MCF 10A (cell line): ENCODE measurements around the gene TXNRD1. TPM values are rescaled to one million over a fixed set of nuclear protein-coding genes. Genes with fewer than 3 reads are reported as not detected.

Experiments
- BruUV-seq: library from RNA; stranded (reverse); fragments of 400-500 nt; replicated peaks from 2 replicates; lab custom pipeline; 2021; lab: Mats Ljungman, UMichigan
- CTCF ChIA-PET: fragments of 300-600 bp; sonication (Branson Sonifier 250); formaldehyde crosslinking; extraction: SDS; loops from one replicate; lab custom pipeline; 2021; ENCODE audit warnings: antibody characterized with exemption, inconsistent platforms; lab: Yijun Ruan, JAX
- POLR2A ChIA-PET: fragments of 300-600, 350-650 bp; sonication (Branson Sonifier 250); formaldehyde crosslinking; extraction: SDS; loops from one replicate; lab custom pipeline; 2020; ENCODE audit warnings: antibody characterized with exemption, inconsistent platforms; lab: Yijun Ruan, JAX
- DNase-seq: peaks from one replicate; pipeline ENCODE4 v3.0.0-alpha.2; 2018; ENCODE audit not compliant: unreplicated experiment
- H3K27ac Mint-ChIP-seq: one replicate; pipeline ENCODE4 v1.8.0; 2022; ENCODE audit warnings: mild to moderate bottlenecking, low read depth, mixed read lengths; ENCODE audit not compliant: unreplicated experiment
- H3K27me3 Mint-ChIP-seq: one replicate; pipeline ENCODE4 v1.8.0; 2022; ENCODE audit warnings: mixed read lengths; ENCODE audit not compliant: insufficient read depth, unreplicated experiment
- H3K36me3 Mint-ChIP-seq: one replicate; pipeline ENCODE4 v1.8.0; 2022; ENCODE audit warnings: mild to moderate bottlenecking, moderate library complexity, mixed read lengths; ENCODE audit not compliant: insufficient read depth, unreplicated experiment
- H3K4me1 Mint-ChIP-seq: one replicate; pipeline ENCODE4 v1.8.0; 2022; ENCODE audit warnings: mixed read lengths; ENCODE audit not compliant: insufficient read depth, unreplicated experiment
- H3K4me3 Mint-ChIP-seq: one replicate; pipeline ENCODE4 v1.8.0; 2022; ENCODE audit warnings: mild to moderate bottlenecking, moderate library complexity, mixed read lengths; ENCODE audit not compliant: unreplicated experiment
- H3K9me3 Mint-ChIP-seq: one replicate; pipeline ENCODE4 v1.8.0; 2022; ENCODE audit warnings: mixed read lengths; ENCODE audit not compliant: unreplicated experiment
- intact Hi-C: fragments of 100-400 bp; cut with micrococcal nuclease; formaldehyde crosslinking; loops from 2 replicates; pipeline ENCODE4 v1.14.1; 2022
- total RNA-seq: library from RNA; stranded (reverse); gene quantifications from 2 replicates; pipeline ENCODE4 v1.2.3, GENCODE V29; 2022
- TF ChIP-seq, protein P1 (sequence below): fragments of 200-600 bp; IDR thresholded peaks from one replicate; pipeline ENCODE4 v1.8.0; 2022; ENCODE audit warnings: antibody characterized with exemption, mild to moderate bottlenecking; ENCODE audit not compliant: unreplicated experiment

The TXNRD1 gene
- total RNA-seq, 1 experiment from 2014 or later = 64.0 TPM

DNA sequence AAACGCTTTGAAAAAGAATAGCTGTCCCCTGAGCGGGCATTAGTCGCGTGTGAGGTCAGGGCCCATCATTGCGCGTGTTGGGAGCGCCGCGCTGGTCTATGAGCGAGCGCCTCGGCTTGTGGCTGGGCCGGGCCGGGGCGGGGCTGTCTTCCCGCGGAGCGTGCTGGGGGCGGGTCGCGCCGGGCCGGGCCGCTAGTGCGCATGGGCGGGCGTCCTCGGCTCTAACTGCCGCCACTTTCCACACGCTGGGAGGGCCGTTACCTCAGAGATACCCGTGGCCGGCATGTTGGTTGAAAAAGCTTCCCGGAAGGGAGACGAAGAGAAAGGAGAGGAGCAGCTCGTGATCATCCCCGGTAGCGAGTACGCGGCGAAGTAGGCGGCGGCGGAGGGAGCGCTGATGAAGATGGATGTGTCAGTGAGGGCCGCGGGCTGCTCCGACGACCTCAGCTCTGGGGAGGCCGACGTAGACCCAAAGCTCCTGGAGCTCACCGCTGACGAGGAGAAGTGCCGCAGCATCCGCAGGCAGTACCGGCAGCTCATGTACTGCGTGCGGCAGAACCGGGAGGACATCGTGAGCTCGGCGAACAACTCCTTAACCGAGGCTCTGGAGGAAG lies 88.1 kb downstream of the TXNRD1 start, which contains the start of gene EID3:
Gene EID3, plus strand, starts transcription at position 202 of the 614 bp plus-strand sequence. Its CDS starts 196 bp downstream, at position 398.
- Mint-ChIP-seq H3K4me1 (peaks cover 32% of the 10 kb centered on the region), H3K36me3 (peaks cover 59% of the 10 kb centered on the region), H3K9me3 (no peaks in the 10 kb centered on the region), H3K4me3 (no peak within 1 kb of the TSS), H3K27ac (no peak within 1 kb of the TSS), H3K27me3 (no peaks in the 10 kb centered on the region)
- TF ChIP-seq, protein P1, sequence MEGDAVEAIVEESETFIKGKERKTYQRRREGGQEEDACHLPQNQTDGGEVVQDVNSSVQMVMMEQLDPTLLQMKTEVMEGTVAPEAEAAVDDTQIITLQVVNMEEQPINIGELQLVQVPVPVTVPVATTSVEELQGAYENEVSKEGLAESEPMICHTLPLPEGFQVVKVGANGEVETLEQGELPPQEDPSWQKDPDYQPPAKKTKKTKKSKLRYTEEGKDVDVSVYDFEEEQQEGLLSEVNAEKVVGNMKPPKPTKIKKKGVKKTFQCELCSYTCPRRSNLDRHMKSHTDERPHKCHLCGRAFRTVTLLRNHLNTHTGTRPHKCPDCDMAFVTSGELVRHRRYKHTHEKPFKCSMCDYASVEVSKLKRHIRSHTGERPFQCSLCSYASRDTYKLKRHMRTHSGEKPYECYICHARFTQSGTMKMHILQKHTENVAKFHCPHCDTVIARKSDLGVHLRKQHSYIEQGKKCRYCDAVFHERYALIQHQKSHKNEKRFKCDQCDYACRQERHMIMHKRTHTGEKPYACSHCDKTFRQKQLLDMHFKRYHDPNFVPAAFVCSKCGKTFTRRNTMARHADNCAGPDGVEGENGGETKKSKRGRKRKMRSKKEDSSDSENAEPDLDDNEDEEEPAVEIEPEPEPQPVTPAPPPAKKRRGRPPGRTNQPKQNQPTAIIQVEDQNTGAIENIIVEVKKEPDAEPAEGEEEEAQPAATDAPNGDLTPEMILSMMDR = no peak
- POLR2A ChIA-PET = interaction anchor here (0.7 to 3.0 kb wide), 5 partner anchors 11 to 133 kb away, joined by 3 to 11 read pairs (median 4); no protein-coding TSS in a partner anchor
- CTCF ChIA-PET = interaction anchor here (0.9 to 1.4 kb wide), 2 partner anchors 125 to 126 kb away, joined by 3 to 5 read pairs; no protein-coding TSS in a partner anchor
- no peak for DNase-seq
- BruUV-seq = no TSS peak
- intact Hi-C loops = no loop called here

DNA sequence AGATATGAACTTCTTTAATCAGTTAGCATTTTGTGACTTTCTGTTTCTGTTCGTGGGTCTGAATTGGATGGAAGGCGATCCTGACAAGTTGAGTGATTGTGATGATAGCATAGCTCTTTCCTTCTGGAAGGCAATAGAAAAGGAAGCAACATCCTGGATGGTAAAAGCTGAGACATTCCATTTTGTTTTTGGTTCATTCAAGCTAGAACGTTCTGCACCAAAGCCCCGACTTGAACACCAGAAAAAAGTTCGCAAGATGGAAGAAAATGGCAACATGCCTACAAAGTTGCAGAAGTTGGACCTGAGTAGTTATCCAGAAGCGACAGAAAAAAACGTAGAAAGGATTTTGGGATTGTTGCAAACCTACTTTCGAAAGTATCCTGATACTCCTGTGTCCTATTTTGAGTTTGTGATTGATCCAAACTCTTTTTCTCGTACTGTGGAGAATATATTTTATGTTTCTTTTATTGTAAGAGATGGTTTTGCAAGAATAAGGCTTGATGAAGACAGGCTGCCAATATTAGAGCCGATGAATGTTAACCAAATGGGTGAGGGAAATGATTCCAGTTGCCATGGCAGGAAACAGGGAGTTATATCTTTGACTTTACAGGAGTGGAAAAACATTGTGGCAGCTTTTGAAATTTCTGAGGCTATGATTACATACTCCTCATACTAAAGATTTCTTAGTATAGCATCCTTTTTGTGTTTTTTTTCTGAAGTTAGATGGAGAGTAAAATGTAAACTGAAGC lies 88.9 kb downstream of the TXNRD1 start:
- intact Hi-C loops = no loop called here
- Mint-ChIP-seq H3K36me3 (peaks cover 58% of the 10 kb centered on the region), H3K27me3 (no peaks in the 10 kb centered on the region), H3K9me3 (no peaks in the 10 kb centered on the region), H3K27ac (no peak overlapping the region), H3K4me1 (peaks cover 32% of the 10 kb centered on the region), H3K4me3 (no peak overlapping the region)
- DNase-seq = no peak
- no TSS peak for BruUV-seq
- TF ChIP-seq, protein P1 = no peak
- ChIA-PET POLR2A (interaction anchor here (1.4 to 3.0 kb wide), 2 partner anchors 15 to 85 kb away, joined by 5 to 11 read pairs; no protein-coding TSS in a partner anchor), CTCF (interaction anchor here (0.9 kb wide), 1 partner anchor 125 kb away, joined by 3 read pairs; no protein-coding TSS in a partner anchor)

DNA sequence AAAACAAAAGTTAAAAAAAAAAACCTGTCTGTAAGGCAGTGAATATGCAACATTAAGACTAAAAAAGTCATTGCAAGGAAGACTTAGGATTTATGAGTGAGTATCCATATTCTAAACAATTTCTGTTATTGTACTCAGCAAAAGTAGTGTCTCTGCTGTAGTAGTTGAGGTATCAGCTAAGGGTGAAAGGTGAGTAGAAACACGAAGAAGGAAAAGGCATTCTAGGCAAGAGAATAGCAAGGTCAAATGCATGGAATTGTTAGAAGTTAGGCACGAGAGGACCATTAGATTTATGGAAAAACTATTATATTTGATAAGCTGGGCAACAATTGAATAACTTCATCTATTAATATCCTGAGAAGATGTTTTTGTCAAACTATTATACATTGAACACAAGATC lies 89.8 kb downstream of the TXNRD1 start:
- no peak overlapping the region for H3K27ac Mint-ChIP-seq
- peaks cover 53% of the 10 kb centered on the region for H3K36me3 Mint-ChIP-seq
- no TSS peak for BruUV-seq
- no peaks in the 10 kb centered on the region for H3K27me3 Mint-ChIP-seq
- peaks cover 26% of the 10 kb centered on the region for H3K4me1 Mint-ChIP-seq
- no peak overlapping the region for H3K4me3 Mint-ChIP-seq
- TF ChIP-seq, protein P1 = no peak
- DNase-seq = no peak
- intact Hi-C loops = no loop called here
- ChIA-PET POLR2A (no interaction called here), CTCF (interaction anchor here (0.6 to 1.6 kb wide), 3 partner anchors 13 to 33 kb away, joined by 3 to 4 read pairs (median 3); no protein-coding TSS in a partner anchor)
- no peaks in the 10 kb centered on the region for H3K9me3 Mint-ChIP-seq

DNA sequence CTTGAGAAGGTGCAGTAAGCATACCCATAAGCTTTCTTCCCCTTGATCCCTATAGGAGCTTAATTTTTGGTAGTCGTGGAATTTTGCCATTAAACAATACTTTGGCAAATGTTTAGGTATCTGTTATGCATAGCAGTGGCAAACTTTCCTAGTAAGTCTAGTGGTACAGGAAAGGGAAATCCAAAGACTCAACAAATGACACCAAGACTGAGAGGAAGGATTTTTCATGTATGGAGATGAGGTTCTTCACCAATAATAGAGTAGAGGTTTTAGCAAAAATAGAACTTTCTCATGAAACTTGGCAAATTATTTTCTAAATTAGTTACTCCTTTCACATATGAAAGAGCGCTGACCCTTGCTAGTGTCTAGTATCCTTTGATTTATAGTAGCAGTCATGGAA lies 90.8 kb downstream of the TXNRD1 start:
- TF ChIP-seq, protein P1 = no peak
- H3K4me3 Mint-ChIP-seq = no peak overlapping the region
- H3K4me1 Mint-ChIP-seq = peaks cover 21% of the 10 kb centered on the region
- ChIA-PET CTCF (interaction anchor here (0.6 to 1.6 kb wide), 4 partner anchors 8 to 347 kb away, joined by 3 read pairs; no protein-coding TSS in a partner anchor), POLR2A (interaction anchor here (0.9 kb wide), 1 partner anchor 86 kb away, joined by 3 read pairs; no protein-coding TSS in a partner anchor)
- no peaks in the 10 kb centered on the region for H3K9me3 Mint-ChIP-seq
- no peak for DNase-seq
- intact Hi-C loops = no loop called here
- no peaks in the 10 kb centered on the region for H3K27me3 Mint-ChIP-seq
- no TSS peak for BruUV-seq
- H3K36me3 Mint-ChIP-seq = peaks cover 48% of the 10 kb centered on the region
- no peak overlapping the region for H3K27ac Mint-ChIP-seq
